HG02870 (cell line): Measurements from ENCODE around the gene VSIG2.

Experiments used
- ATAC-seq: cut with Tn5 transposase; IDR thresholded peaks from one replicate; pipeline ENCODE4 v1.9.1; 2021; ENCODE audit warnings: mild to moderate bottlenecking, moderate library complexity; ENCODE audit not compliant: unreplicated experiment

The VSIG2 gene

DNA sequence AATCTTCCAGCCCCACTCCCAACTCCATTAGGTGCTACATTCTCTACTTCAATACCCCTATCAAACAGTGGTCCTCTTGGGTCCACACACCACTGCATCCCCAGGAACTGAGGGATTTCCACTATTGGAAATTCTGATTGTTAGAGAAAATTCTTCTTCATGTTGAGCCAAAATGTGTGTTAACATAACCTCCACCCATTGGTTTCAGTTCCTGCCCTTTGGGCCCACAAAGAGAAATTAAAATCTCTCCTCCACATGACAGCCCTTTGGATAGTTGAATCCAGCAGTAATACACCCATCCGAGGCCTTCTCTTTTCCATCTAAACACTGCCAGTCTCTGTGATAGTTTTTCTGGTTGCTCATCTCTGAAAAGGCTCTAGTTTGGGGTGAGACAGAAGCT lies 2.1 kb downstream of the VSIG2 start:
- no peak for ATAC-seq

GRCh38 chr11:124748481-124749343 lies 3.3 kb downstream of the VSIG2 start:
- ATAC-seq, result no peak

DNA sequence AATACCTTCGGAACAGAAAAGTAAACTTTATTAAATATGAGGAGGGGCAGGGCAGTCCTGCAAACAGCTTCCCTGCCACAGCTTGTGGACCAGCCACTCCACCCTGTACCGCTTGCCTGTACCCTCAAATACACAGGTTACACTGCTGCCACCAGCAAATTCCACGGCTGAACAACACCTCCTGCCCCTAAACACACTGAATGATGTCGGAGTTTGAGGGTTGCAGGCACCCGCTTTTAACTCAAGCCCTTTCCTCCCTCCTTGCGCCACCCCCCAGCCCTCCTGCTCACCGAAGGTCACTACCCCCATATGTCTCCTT lies 4.0 kb downstream of the VSIG2 start:
- ATAC-seq, result no peak

GRCh38 chr11:124747406-124748099 lies 4.5 kb downstream of the VSIG2 start:
- ATAC-seq, result no peak

- peak; percentile 88 for ATAC-seq
These were observed 5.3 kb downstream of the VSIG2 start for GRCh38 chr11:124746621-124747243.

GRCh38 chr11:124745835-124746620 lies 6.0 kb downstream of the VSIG2 start:
- peak; percentile 10 for ATAC-seq

- no peak for ATAC-seq
These were observed 6.7 kb downstream of the VSIG2 start for GRCh38 chr11:124745270-124745834.

DNA sequence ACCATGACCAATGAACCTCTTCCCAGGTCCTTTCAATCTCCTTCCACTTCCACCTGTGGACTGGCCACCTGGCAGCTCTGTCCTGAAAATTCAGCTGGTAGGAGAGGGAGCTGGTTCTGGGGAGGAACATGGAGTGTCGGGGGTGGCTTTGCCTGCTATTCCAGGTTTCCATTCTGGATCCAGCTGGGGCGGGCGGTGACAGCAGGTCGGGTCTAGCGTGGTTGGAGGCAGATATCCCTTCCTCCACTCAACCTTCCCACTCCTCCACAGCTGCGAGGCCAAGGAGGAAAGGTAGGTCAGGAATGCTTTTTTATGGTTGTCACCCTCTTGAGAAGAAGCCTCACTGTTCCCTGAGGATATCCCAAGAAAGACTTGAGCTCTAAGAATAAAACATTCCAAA lies 9.0 kb downstream of the VSIG2 start:
- no peak for ATAC-seq

- no peak for ATAC-seq
These were observed 9.5 kb downstream of the VSIG2 start for GRCh38 chr11:124742555-124742954.

GRCh38 chr11:124740277-124740882 lies 11.7 kb downstream of the VSIG2 start:
- peak; percentile 33 for ATAC-seq

- ATAC-seq, result peak; percentile 99
These were observed 12.4 kb downstream of the VSIG2 start, which contains the start of gene NRGN for GRCh38 chr11:124739479-124740276. TSS of gene NRGN (plus strand) at chr11:124739942. CDS start at chr11:124740085, 143 bp downstream.

- no peak for ATAC-seq
These were observed 13.2 kb downstream of the VSIG2 start for GRCh38 chr11:124738713-124739478.

DNA sequence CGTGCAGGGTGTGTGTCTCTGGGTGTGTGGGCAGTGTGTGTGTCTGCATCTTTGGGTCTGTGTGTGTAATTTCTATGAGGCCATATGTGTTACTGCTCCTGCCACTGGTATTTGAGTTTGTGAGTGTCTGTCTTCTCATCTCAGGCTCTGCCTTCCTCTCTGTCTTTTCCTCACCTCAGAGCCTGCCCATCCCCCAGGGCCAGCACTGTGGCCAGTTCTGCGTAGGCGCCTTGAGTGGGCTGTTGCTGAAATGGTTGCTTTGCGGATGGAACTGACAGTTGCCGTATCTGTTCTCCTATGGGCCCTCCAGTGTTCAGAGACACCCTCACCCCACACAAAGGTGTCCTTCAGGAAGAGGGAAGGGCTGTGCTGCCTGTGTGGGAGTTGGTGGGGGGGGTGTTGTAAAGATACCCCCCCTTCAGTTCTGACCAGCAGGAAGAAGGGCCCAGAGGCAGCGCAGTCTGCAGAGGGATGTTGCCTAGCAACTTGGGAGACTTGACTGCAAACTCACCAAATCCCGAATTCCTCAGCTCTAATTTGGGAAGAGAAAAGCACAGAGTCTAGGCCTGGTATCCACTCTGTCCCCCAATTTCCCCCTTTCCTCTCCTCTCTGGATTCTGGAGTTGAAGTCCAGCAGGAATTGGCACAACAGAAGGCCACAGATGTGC lies 14.3 kb downstream of the VSIG2 start:
- no peak for ATAC-seq

GRCh38 chr11:124736736-124737135 lies 15.3 kb downstream of the VSIG2 start:
- ATAC-seq, result no peak

DNA sequence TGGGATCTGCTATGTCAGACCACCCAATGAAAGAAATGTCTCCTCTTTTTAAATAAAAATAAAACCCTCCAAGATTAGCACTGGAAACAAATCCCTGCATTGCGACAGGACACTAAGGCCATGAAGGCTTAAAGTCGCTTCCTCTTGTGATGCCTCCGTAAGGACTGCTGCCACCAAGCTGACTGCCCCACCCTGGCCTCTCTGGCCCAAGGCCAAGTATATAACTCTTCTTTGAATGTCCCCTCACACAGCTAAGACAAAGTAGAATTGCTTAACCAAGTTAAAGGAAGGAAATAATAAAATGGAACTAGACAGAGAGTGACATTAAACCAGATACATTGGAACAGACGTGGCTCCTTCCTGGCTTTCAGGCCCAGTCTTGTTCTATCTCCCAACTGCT lies 19.8 kb downstream of the VSIG2 start:
- ATAC-seq, result no peak

DNA sequence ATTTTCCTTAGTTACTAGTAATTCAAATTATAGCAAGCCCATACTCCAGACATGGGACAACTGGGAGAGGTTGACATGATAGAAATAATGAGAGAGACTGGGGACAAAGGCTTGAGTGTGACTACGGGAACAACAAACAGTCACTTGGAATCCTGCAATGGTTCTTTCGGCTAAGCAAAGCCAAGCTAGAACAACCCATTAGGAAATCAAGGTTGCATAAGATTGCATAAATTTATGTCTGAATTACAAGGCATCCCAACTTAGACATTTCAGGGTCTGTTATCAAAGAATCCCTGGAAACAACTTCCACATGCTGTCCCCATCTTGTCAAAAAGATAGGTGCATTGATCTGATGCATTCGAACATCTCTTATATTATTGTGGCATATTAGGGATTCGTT lies 22.5 kb downstream of the VSIG2 start:
- no peak for ATAC-seq

- no peak for ATAC-seq
These were observed 23.9 kb downstream of the VSIG2 start for GRCh38 chr11:124728134-124728533.

- no peak for ATAC-seq
These were observed 24.6 kb downstream of the VSIG2 start for GRCh38 chr11:124727474-124727873.
